ENCODE data around the gene SMAD7. TPM values are rescaled to one million over a fixed set of nuclear protein-coding genes. Genes with fewer than 3 reads are reported as not detected.

The SMAD7 gene
- total RNA-seq, 1 donor from 2014 or later = 61.2 TPM

GRCh38 chr18:48959921-48960920, 9.5 kb upstream of the SMAD7 start:
- no peak for DNase-seq (ENCODE audit: low spot score)
- no peaks in the 10 kb centered on the region for H3K27me3 Mint-ChIP-seq (ENCODE audit: low read depth)
- no peaks in the 10 kb centered on the region for H3K36me3 Mint-ChIP-seq (ENCODE audit: low read depth)
- peaks cover 66% of the 10 kb centered on the region for H3K4me1 Mint-ChIP-seq (ENCODE audit: low read depth)
- H3K9me3 Mint-ChIP-seq (ENCODE audit: low read depth) = no peaks in the 10 kb centered on the region
- peak overlapping the region; percentile 80 for H3K27ac Mint-ChIP-seq (ENCODE audit: unreplicated experiment)
- no peak overlapping the region for H3K4me3 Mint-ChIP-seq (ENCODE audit: unreplicated experiment)
- no peak for TF ChIP-seq CTCF (IDR thresholded peaks at IDR 0.05)

GRCh38 chr18:48959551-48959920, 8.8 kb upstream of the SMAD7 start:
- TF ChIP-seq CTCF (IDR thresholded peaks at IDR 0.05) = no peak
- Mint-ChIP-seq H3K9me3 (ENCODE audit: low read depth) (no peaks in the 10 kb centered on the region), H3K27ac (ENCODE audit: unreplicated experiment) (peak overlapping the region; percentile 80), H3K4me3 (ENCODE audit: unreplicated experiment) (no peak overlapping the region), H3K27me3 (ENCODE audit: low read depth) (no peaks in the 10 kb centered on the region), H3K4me1 (ENCODE audit: low read depth) (peaks cover 70% of the 10 kb centered on the region), H3K36me3 (ENCODE audit: low read depth) (no peaks in the 10 kb centered on the region)
- no peak for DNase-seq (ENCODE audit: low spot score)

GRCh38 chr18:48958951-48959350, 8.2 kb upstream of the SMAD7 start:
- H3K36me3 Mint-ChIP-seq (ENCODE audit: low read depth) = no peaks in the 10 kb centered on the region
- H3K4me3 Mint-ChIP-seq (ENCODE audit: unreplicated experiment) = no peak overlapping the region
- no peaks in the 10 kb centered on the region for H3K9me3 Mint-ChIP-seq (ENCODE audit: low read depth)
- peaks cover 65% of the 10 kb centered on the region for H3K4me1 Mint-ChIP-seq (ENCODE audit: low read depth)
- H3K27me3 Mint-ChIP-seq (ENCODE audit: low read depth) = no peaks in the 10 kb centered on the region
- no peak overlapping the region for H3K27ac Mint-ChIP-seq (ENCODE audit: unreplicated experiment)
- no peak for TF ChIP-seq CTCF (IDR thresholded peaks at IDR 0.05)
- no peak for DNase-seq (ENCODE audit: low spot score)

GRCh38 chr18:48957616-48958015, 6.9 kb upstream of the SMAD7 start:
- TF ChIP-seq CTCF (IDR thresholded peaks at IDR 0.05) = no peak
- Mint-ChIP-seq H3K4me3 (ENCODE audit: unreplicated experiment) (no peak overlapping the region), H3K4me1 (ENCODE audit: low read depth) (peaks cover 57% of the 10 kb centered on the region), H3K27ac (ENCODE audit: unreplicated experiment) (no peak overlapping the region), H3K27me3 (ENCODE audit: low read depth) (no peaks in the 10 kb centered on the region), H3K9me3 (ENCODE audit: low read depth) (no peaks in the 10 kb centered on the region), H3K36me3 (ENCODE audit: low read depth) (no peaks in the 10 kb centered on the region)
- DNase-seq (ENCODE audit: low spot score) = no peak

- Mint-ChIP-seq H3K27ac (ENCODE audit: unreplicated experiment) (no peak overlapping the region), H3K4me3 (ENCODE audit: unreplicated experiment) (no peak overlapping the region), H3K36me3 (ENCODE audit: low read depth) (no peaks in the 10 kb centered on the region), H3K9me3 (ENCODE audit: low read depth) (no peaks in the 10 kb centered on the region), H3K4me1 (ENCODE audit: low read depth) (peaks cover 53% of the 10 kb centered on the region), H3K27me3 (ENCODE audit: low read depth) (no peaks in the 10 kb centered on the region)
- no peak for DNase-seq (ENCODE audit: low spot score)
- no peak for TF ChIP-seq CTCF (IDR thresholded peaks at IDR 0.05)
These were observed 6.4 kb upstream of the SMAD7 start for GRCh38 chr18:48957136-48957535.

Data from chondrocyte (in vitro differentiated cells).